ENCODE results near the gene ATP4B. TPM values are rescaled to one million over a fixed set of nuclear protein-coding genes. Genes with fewer than 3 reads are reported as not detected.

ATP4B gene
- polyA plus RNA-seq, 2 donors: 0.04 to 0.06 TPM

DNA sequence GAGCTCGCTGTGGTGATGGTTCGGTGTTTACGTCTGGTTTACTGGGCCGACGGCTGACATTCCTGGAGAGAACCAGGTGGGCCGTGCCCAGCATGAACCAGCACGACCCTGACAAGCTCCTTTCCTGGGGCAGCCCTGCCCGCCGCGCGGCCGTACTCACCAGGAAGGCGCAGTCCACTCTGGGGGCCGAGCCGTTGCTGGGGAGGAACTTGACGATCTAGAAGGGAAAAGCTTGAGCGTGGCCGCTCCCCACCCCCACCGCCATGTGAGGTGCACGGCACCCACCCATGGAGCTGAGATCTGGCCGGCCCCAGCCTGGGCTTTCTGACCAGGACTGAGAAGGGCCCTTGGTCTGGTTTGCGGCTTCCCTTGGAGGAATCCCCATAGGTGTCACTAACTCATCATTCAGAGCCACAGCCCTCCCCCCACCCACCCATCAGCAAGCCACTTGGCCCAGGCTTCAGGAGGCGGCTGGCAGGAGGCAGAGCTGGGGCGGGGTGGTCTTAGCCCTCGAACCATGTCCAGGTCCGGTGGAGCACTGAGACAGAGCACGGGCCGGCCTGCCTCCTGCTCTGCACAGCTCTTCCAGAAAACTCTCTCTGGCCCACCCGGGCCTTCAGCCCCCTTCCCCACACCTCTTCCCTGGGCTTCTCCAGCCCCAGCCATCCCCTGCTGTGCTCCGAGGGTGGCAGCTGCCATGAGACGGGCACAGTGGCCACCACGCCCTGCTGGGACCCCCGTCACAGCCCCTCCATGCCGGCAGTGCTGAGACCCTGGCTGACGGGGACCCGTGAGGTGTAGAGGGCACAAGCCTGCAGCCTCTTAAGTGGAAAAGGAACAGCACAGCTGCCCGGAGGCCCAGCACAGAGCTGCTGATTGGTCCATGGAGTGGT lies 6.2 kb downstream of the ATP4B start:
- H3K9me3 ChIP-seq (ENCODE audit: control insufficient read depth in 2 of 2, insufficient read depth in 1 of 2, low read depth in 1 of 2, low read length in 1 of 2): no peaks in the 10 kb centered on the region

DNA sequence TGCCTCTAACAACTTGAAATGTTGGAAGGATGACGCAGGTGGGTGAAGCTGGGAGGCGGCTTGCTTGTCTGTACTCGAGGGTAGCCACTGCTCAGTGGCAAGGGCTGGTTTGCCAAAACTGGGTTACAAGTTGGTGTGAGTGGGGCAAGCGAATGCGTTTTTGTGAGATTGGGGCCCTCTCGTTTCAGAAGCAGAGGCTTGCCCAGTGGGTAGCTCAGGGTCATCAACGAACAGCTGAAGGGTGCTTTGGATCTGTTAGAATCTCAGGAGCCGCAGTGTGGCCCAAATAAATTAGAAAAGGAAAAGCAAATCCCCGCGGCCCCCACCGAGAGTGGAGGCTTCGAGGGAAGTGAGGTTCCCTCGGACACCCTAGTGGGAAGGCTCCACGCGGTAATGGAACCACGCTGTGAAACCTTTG lies 7.3 kb downstream of the ATP4B start:
- Histone ChIP-seq H3K4me1 (ENCODE audit: control insufficient read depth in 2 of 2, insufficient read depth in 2 of 2, low read length in 1 of 2) (peaks cover 8 to 12% of the 10 kb centered on the region in 2 donors), H3K36me3 (ENCODE audit: control insufficient read depth in 2 of 2, insufficient read depth in 2 of 2, low read length in 1 of 2) (no peaks in the 10 kb centered on the region), H3K27ac (ENCODE audit: low read depth in 2 of 2, low read length in 1 of 2) (no peak overlapping the region), H3K4me3 (ENCODE audit: low read depth in 1 of 2, low read length in 2 of 2) (no peak overlapping the region), H3K27me3 (ENCODE audit: control insufficient read depth in 1 of 2, insufficient read depth in 2 of 2, low read length in 2 of 2) (no peaks in the 10 kb centered on the region), H3K9me3 (ENCODE audit: control insufficient read depth in 2 of 2, insufficient read depth in 1 of 2, low read depth in 1 of 2, low read length in 1 of 2) (no peaks in the 10 kb centered on the region)
- WGBS, 2 donors: 89 to 92% methylated on average over 16 of the region's 16 CpGs

More for the DNA sequence above, 6.2 kb downstream of the ATP4B start:
- H3K4me3 ChIP-seq (ENCODE audit: low read depth in 1 of 2, low read length in 2 of 2): no peak overlapping the region
- WGBS, 2 donors: 92 to 93% methylated on average over 37 of the region's 37 CpGs
- H3K27ac ChIP-seq (ENCODE audit: low read depth in 2 of 2, low read length in 1 of 2): no peak overlapping the region
- peaks cover 8 to 12% of the 10 kb centered on the region in 2 donors for H3K4me1 ChIP-seq (ENCODE audit: control insufficient read depth in 2 of 2, insufficient read depth in 2 of 2, low read length in 1 of 2)
- H3K36me3 ChIP-seq (ENCODE audit: control insufficient read depth in 2 of 2, insufficient read depth in 2 of 2, low read length in 1 of 2): no peaks in the 10 kb centered on the region
- no peaks in the 10 kb centered on the region for H3K27me3 ChIP-seq (ENCODE audit: control insufficient read depth in 1 of 2, insufficient read depth in 2 of 2, low read length in 2 of 2)

DNA sequence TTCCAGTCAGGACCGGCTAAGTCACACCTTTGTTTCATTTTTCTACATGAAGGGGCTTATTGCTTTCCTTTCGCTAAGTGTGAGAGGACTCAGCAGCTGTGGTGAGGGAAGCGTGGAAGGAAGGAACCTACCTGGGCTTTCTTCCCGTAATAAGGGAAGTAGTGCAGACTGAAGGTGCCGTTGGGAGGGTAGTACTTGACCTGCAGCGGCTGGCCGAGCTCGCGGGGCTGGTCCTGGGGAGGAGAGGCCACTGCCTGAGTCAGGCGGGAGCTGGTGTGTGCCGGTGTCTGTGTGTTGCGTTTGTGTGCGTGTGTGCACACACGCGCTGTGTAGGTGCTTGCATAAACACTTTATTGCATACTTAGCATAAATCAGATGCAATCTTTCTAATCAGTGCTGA lies 7.7 kb downstream of the ATP4B start:
- Histone ChIP-seq H3K4me3 (ENCODE audit: low read depth in 1 of 2, low read length in 2 of 2) (no peak overlapping the region), H3K36me3 (ENCODE audit: control insufficient read depth in 2 of 2, insufficient read depth in 2 of 2, low read length in 1 of 2) (no peaks in the 10 kb centered on the region), H3K9me3 (ENCODE audit: control insufficient read depth in 2 of 2, insufficient read depth in 1 of 2, low read depth in 1 of 2, low read length in 1 of 2) (no peaks in the 10 kb centered on the region), H3K27me3 (ENCODE audit: control insufficient read depth in 1 of 2, insufficient read depth in 2 of 2, low read length in 2 of 2) (no peaks in the 10 kb centered on the region), H3K4me1 (ENCODE audit: control insufficient read depth in 2 of 2, insufficient read depth in 2 of 2, low read length in 1 of 2) (peaks cover 8 to 12% of the 10 kb centered on the region in 2 donors), H3K27ac (ENCODE audit: low read depth in 2 of 2, low read length in 1 of 2) (no peak overlapping the region)
- WGBS, 2 donors: 75 to 80% methylated on average over 15 of the region's 15 CpGs

DNA sequence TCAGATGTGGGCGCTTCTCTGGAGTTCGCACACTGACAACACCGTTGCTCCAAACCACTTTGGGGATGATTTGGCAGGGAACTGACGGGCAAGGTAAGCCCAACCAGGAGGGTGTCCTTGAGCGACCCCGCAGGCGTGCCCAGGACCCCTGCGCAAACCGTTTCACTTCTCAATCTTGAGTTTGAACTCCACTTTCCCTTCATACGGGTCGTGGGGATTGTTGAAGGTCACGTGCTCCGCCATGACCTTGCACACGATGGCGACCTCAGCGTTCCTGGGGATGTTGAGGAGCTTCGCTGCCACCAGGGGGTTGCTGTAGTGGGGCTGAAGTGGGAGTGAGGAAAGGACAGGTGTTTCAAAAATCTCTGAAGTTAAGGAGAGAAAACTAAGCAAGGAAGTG lies 8.8 kb downstream of the ATP4B start:
- 91% methylated on average over 17 of the region's 17 CpGs for WGBS, 2 donors
- no peak overlapping the region for H3K27ac ChIP-seq (ENCODE audit: low read depth in 2 of 2, low read length in 1 of 2)
- no peaks in the 10 kb centered on the region for H3K36me3 ChIP-seq (ENCODE audit: control insufficient read depth in 2 of 2, insufficient read depth in 2 of 2, low read length in 1 of 2)
- H3K9me3 ChIP-seq (ENCODE audit: control insufficient read depth in 2 of 2, insufficient read depth in 1 of 2, low read depth in 1 of 2, low read length in 1 of 2): no peaks in the 10 kb centered on the region
- H3K27me3 ChIP-seq (ENCODE audit: control insufficient read depth in 1 of 2, insufficient read depth in 2 of 2, low read length in 2 of 2): no peaks in the 10 kb centered on the region
- H3K4me3 ChIP-seq (ENCODE audit: low read depth in 1 of 2, low read length in 2 of 2): no peak overlapping the region
- peaks cover 8 to 12% of the 10 kb centered on the region in 2 donors for H3K4me1 ChIP-seq (ENCODE audit: control insufficient read depth in 2 of 2, insufficient read depth in 2 of 2, low read length in 1 of 2)

DNA sequence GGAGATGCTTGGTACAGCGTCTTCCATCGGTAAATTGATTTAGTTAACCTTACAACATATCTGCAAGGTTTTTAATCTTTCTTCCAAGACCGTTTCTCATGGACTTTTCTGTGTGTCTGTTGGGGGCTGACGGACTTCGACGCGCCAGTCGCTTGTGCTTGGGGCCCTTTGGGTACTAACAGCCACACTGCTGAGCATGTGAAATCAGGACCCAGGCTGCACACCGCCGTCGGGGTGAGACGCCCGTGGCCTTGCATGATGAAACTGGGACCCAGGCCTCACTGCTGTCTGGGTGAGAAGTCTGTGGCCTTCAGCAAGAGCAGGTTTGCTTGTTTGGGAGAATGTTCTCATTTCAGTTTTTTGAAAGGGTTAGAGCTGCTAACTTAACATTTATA lies 9.8 kb downstream of the ATP4B start:
- Histone ChIP-seq H3K4me1 (ENCODE audit: control insufficient read depth in 2 of 2, insufficient read depth in 2 of 2, low read length in 1 of 2) (peaks cover 8 to 12% of the 10 kb centered on the region in 2 donors), H3K36me3 (ENCODE audit: control insufficient read depth in 2 of 2, insufficient read depth in 2 of 2, low read length in 1 of 2) (no peaks in the 10 kb centered on the region), H3K27ac (ENCODE audit: low read depth in 2 of 2, low read length in 1 of 2) (no peak overlapping the region), H3K4me3 (ENCODE audit: low read depth in 1 of 2, low read length in 2 of 2) (no peak overlapping the region), H3K9me3 (ENCODE audit: control insufficient read depth in 2 of 2, insufficient read depth in 1 of 2, low read depth in 1 of 2, low read length in 1 of 2) (no peaks in the 10 kb centered on the region), H3K27me3 (ENCODE audit: control insufficient read depth in 1 of 2, insufficient read depth in 2 of 2, low read length in 2 of 2) (no peaks in the 10 kb centered on the region)
- 82 to 93% methylated on average over 13 of the region's 13 CpGs for WGBS, 2 donors

DNA sequence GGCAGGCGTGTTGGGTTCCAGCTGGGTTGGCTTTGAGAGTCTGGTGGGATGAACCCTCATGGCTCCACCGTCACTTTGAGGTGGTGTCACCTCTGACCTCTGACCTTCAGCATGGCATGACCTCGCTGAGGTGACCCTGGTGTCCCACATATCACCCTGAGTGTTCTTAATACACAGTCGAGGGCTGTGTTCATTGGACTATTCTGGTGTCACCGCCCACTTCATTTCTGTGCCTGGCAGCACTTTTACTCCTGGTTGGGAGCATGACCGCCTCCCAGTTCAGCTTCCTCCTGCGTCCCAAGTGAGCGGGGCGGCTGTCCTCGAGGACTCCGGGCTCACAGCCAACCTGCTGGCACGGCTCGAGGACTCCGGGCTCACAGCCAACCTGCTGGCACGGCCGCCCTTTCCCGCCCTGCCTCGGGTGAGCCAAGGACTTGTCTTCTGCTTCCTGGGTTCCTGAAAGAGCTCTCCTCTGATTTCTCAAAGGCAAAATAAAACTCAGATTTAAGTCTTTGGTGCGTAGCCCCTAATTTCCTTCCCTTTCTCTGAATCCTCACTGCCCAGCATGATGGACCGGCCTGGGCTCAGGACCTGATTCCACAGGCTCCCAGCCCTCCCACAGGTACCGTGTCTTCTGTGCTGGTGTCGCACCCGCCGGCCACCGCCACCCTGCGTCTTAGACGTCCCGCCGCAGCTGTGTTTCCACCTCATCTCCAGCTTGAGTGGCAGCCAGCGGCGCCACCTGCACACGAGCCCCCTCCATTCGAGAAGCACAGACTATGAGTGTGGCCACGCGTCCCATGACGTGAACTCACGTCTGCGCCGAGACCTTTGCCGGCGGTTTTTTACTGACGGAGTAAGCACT lies 10.4 kb downstream of the ATP4B start:
- Histone ChIP-seq H3K9me3 (ENCODE audit: control insufficient read depth in 2 of 2, insufficient read depth in 1 of 2, low read depth in 1 of 2, low read length in 1 of 2) (no peaks in the 10 kb centered on the region), H3K4me1 (ENCODE audit: control insufficient read depth in 2 of 2, insufficient read depth in 2 of 2, low read length in 1 of 2) (peaks cover 8 to 12% of the 10 kb centered on the region in 2 donors), H3K36me3 (ENCODE audit: control insufficient read depth in 2 of 2, insufficient read depth in 2 of 2, low read length in 1 of 2) (no peaks in the 10 kb centered on the region), H3K27ac (ENCODE audit: low read depth in 2 of 2, low read length in 1 of 2) (peak overlapping the region in 1 of 2 donors; percentile 62), H3K4me3 (ENCODE audit: low read depth in 1 of 2, low read length in 2 of 2) (no peak overlapping the region), H3K27me3 (ENCODE audit: control insufficient read depth in 1 of 2, insufficient read depth in 2 of 2, low read length in 2 of 2) (no peaks in the 10 kb centered on the region)
- WGBS, 2 donors: 47 to 52% methylated on average over 42 of the region's 42 CpGs

DNA sequence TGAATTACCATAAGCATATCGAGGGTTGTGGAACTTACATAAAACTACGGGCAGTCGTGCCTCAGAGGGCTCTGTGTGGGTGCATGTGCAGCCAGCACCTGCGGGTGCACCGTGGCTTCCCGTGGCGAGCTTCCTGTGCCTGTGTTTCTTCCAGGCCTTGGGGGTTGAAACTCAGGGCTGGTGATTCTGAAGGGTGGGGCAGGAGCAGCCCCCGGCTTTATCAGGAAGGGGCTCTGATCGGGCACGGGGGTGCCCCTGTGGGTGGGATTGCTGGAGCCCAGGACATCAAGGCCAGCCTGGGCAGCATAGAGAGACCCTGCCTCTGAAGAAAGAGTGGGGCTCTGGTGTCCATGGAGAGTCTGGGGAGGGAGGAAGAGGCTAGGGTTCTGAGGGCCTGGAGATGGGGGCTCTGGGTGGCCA lies 11.1 kb downstream of the ATP4B start:
- no peaks in the 10 kb centered on the region for H3K36me3 ChIP-seq (ENCODE audit: control insufficient read depth in 2 of 2, insufficient read depth in 2 of 2, low read length in 1 of 2)
- peak overlapping the region in 1 of 2 donors; percentile 62 for H3K27ac ChIP-seq (ENCODE audit: low read depth in 2 of 2, low read length in 1 of 2)
- H3K9me3 ChIP-seq (ENCODE audit: control insufficient read depth in 2 of 2, insufficient read depth in 1 of 2, low read depth in 1 of 2, low read length in 1 of 2): no peaks in the 10 kb centered on the region
- H3K27me3 ChIP-seq (ENCODE audit: control insufficient read depth in 1 of 2, insufficient read depth in 2 of 2, low read length in 2 of 2): no peaks in the 10 kb centered on the region
- H3K4me3 ChIP-seq (ENCODE audit: low read depth in 1 of 2, low read length in 2 of 2): no peak overlapping the region
- peaks cover 8 to 12% of the 10 kb centered on the region in 2 donors for H3K4me1 ChIP-seq (ENCODE audit: control insufficient read depth in 2 of 2, insufficient read depth in 2 of 2, low read length in 1 of 2)
- 43 to 44% methylated on average over 10 of the region's 10 CpGs for WGBS, 2 donors

DNA sequence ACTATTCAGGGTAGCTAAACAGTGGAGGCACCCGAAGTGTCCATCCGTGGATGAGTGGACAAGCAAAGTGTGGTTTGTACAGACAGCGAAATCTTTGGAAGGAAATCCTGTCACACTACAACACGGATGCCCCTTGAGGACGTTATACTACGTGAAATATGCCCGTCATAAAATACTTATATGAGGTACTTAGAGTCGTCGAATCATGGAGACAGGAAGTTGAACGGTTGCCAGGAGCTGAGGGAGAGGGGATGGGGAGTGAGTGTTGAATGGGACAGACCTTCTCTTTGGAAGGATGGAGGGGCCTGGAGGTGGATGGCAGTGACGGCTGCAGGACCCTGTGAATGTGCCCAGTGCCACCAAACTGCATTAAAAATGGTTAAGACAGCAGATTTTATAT lies 11.6 kb downstream of the ATP4B start:
- H3K4me3 ChIP-seq (ENCODE audit: low read depth in 1 of 2, low read length in 2 of 2): no peak overlapping the region
- H3K36me3 ChIP-seq (ENCODE audit: control insufficient read depth in 2 of 2, insufficient read depth in 2 of 2, low read length in 1 of 2): peaks cover 0 to 1% of the 10 kb centered on the region in 2 donors
- 46 to 52% methylated on average over 11 of the region's 11 CpGs for WGBS, 2 donors
- no peaks in the 10 kb centered on the region for H3K27me3 ChIP-seq (ENCODE audit: control insufficient read depth in 1 of 2, insufficient read depth in 2 of 2, low read length in 2 of 2)
- no peaks in the 10 kb centered on the region for H3K9me3 ChIP-seq (ENCODE audit: control insufficient read depth in 2 of 2, insufficient read depth in 1 of 2, low read depth in 1 of 2, low read length in 1 of 2)
- peaks cover 8 to 12% of the 10 kb centered on the region in 2 donors for H3K4me1 ChIP-seq (ENCODE audit: control insufficient read depth in 2 of 2, insufficient read depth in 2 of 2, low read length in 1 of 2)
- H3K27ac ChIP-seq (ENCODE audit: low read depth in 2 of 2, low read length in 1 of 2): no peak overlapping the region

DNA sequence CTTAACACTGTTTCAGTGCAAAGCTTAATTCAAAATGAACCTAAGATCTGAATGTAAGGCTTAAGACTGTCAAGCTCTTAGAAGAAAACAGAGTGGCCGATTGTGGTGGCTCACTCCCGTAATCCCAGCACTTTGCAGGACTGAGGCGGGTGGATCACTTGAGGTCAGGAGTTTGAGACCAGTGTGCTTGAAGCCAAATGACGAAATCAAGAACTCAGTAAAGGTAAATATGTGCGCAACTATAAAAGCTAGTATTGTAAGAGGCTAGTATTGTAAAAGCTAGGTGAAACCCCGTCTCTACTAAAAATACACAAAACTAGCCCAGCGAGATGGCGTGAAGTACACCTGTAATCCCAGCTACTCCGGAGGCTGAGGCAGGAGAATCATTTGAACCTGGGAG lies 12.7 kb downstream of the ATP4B start:
- no peaks in the 10 kb centered on the region for H3K27me3 ChIP-seq (ENCODE audit: control insufficient read depth in 1 of 2, insufficient read depth in 2 of 2, low read length in 2 of 2)
- WGBS, 2 donors: 79 to 90% methylated on average over 9 of the region's 9 CpGs
- peaks cover 8 to 11% of the 10 kb centered on the region in 2 donors for H3K4me1 ChIP-seq (ENCODE audit: control insufficient read depth in 2 of 2, insufficient read depth in 2 of 2, low read length in 1 of 2)
- H3K4me3 ChIP-seq (ENCODE audit: low read depth in 1 of 2, low read length in 2 of 2): no peak overlapping the region
- H3K27ac ChIP-seq (ENCODE audit: low read depth in 2 of 2, low read length in 1 of 2): no peak overlapping the region
- H3K9me3 ChIP-seq (ENCODE audit: control insufficient read depth in 2 of 2, insufficient read depth in 1 of 2, low read depth in 1 of 2, low read length in 1 of 2): no peaks in the 10 kb centered on the region
- H3K36me3 ChIP-seq (ENCODE audit: control insufficient read depth in 2 of 2, insufficient read depth in 2 of 2, low read length in 1 of 2): peaks cover 0 to 2% of the 10 kb centered on the region in 2 donors
